ENCODE data around the gene ADPRS.

ADPRS gene

DNA sequence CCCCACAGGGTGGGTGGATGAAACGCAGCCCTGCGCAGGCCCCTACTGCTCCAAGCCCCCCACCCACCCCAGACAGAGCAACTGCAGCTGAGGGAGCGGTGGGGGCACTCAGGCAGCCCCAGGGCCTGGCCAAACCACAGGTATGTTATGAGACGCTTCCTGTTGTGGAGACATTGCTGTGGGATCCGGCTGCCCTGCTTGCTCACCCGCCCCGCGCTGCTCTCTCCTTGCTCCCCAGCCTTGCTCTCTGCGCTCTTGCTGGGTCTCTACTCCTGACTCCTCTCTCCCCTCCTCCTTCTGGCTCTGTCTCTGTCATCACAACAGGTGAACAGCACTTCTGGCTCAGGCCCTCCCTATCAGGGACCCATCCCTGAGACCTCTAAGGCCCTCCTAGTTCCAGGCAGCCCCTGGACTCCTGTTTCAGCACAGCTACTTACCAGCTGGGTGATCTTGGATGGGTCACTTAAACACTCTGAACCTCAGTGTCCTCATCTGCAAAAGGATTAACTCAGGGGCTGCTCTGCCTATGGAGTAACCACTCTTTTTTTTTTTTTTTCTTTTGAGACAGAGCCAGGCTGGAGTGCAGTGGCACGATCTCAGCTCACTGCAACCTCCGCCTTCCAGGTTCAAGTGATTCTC, 20.5 kb downstream of the ADPRS start:
- peak in 4 of 6 experiments; percentile 29 to 55 (median 50) for DNase-seq

DNA sequence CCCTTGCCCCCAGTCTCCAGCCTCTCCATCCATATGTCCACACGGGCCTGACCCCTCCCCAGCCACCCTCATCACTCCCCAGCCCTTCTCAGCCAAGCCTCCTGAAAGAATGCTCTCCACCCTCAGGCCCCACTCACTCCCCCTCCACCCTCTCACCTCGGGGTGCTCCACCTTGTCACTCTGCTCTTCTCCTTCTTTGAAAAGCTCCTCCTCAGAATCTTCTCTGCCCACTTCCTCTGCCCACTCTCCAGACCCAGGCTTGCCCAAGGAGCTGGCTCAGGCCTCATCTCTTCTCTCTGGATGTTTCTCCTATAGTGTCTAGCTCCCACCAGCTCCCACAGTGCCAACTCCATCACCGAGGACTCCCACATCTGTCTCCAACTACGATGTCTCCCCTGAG, 22.5 kb downstream of the ADPRS start:
- no peak for DNase-seq

DNA sequence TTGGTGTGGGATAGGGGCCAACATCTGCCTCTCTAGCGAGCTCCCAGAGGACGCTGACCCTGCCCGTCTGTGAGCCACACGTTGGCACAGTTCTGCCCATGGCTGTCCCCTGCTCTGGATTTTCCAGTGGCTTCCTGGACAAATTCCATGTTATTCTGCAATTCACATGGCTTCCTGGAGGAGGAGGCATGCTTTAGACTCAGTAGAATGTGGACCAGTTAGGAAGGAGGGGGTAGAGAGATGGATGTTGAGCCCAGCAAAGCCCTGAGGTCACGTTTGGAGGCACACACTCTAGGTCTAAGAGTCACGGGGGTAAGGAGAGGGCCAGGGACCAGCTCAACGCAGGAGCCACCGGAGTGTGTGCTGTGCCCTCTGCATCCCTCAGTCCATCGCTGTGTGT, 24.1 kb downstream of the ADPRS start:
- no peak for DNase-seq

DNA sequence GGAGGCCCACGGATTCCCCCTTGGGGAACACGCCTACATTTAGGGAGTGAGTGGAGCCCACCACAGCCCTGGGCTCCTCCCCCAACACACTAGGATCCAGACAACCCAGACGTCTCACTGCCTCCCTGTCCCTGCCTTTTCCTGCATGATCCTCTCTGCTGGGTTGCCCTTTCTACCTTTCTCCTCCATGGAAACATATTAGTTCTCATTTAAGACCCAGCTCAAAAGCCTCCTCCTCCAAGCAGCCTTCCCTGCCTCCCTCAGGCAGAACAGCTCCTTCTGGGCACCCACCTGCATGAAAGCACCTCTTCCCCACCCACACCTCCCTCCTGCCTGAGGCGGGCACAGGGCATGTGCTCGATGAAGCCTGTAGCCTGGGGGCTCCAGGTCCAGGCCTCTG, 25.7 kb downstream of the ADPRS start:
- DNase-seq, result no peak

DNA sequence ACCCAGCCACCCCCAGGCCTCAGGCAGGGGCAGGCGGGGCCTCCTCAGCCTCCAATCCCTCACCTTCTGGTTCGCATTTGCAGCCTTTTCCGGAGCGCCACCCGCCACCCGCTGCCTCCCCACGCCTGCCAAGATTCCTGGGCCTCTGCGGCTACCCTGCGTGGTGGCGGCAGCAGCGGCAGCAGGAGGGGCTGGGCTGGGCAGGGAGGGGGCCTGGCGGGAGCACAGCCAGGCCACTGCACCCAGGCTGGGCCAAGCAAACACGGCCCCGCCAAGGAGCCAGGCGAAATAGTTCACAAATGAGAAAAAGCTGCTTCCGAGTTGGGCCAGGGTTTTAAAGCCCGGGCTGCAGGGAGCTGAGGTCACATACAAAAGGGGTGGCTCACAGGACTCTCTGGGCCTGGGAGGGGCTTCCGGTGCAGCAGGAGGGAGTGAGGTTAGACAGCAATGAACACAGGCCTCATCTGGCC, 26.5 kb downstream of the ADPRS start:
- no peak for DNase-seq

DNA sequence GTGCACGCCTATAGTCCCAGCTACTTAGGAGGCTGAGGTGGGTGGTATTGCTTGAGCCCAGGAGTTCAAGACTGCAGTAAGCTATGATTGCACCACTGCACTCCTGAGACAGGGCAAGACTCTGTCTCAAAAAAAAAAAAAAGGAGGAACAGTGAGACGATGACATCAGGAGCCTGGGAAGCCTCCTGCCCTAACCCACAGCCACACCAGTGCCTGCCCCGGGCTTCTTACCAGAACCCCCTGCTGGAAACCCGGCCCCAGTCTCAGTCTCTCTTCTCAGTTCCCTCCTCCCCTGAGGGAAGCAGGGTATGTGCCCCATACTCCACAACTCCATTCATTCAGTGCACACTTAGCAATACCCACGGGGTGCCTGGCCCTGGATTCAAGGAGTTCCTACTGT, 27.2 kb downstream of the ADPRS start:
- DNase-seq, result no peak

DNA sequence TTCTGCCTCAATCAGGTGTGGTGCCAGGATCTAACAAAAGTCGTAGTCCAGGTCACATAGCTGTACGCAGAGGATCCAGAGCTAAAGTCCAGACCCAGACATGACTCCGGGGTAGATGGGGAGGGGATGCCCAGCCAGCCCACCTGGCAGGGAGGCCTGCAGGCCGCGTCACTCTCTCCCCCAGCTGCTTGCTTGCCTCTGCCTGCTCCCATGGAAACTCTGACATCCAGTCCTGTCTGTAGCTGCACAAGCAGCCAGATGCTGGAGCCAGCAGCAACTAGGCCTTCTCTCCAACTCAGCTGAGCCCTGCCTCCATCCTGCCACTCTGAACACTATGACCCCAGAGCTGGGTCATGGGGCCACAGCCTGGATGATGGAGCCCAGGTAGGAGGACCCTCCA, 28.2 kb downstream of the ADPRS start:
- DNase-seq, result no peak

DNA sequence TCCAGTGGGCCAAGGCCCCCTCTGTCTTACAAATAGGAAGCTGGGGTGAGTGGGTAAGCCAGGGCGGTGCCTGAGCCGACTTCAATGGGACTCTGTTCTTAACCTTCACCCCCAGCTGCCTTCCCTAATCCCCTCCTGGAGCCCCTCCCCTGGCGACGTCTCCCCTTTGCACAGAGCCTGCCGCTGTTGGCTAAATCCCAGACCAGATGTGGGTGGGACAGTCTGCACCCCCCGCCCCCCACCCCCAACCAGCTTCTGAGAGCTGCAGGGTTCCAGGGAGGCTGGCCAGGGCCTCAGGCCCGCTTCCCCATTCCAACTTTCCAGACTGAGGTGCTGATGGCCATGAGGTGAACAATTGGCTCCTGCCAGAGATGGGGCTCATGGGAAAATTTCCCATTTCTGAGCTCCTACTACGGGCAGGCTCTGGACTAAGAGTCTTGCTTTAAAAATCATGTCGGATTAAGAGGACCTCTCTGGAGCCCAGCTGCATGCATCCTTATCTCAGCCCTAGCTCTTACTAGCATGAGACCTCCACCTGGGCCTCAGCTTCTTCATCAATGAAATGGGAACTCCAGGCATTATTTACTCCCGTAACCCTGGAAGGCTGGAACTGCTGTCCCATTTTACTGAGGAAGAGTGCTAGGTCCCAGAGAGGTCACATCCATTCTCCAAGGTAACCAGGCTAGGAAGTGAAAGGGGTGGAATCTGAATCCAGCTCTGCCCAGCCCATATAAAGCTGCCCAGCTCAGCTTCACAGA, 29.9 kb downstream of the ADPRS start:
- no peak for DNase-seq

DNA sequence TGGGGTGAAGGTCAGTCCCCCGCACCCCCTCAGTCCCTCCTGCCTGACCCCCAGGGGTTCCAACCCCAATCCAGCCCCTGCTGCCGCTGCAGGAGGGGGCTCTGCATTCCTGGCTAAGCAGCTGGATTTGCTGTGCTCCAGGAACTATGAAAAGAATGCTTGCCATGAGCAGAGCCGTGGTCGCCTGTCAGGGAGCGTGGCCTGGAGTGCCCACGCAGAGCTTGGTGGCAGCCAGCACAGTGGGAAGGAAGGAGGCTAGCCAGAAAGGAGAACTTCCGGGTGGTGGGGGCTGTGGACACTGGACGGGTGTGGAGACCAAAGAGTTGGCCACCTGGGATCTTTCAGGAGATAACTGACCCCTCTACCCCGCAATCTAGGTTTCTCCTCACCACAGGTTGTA, 30.8 kb downstream of the ADPRS start:
- DNase-seq, result no peak

DNA sequence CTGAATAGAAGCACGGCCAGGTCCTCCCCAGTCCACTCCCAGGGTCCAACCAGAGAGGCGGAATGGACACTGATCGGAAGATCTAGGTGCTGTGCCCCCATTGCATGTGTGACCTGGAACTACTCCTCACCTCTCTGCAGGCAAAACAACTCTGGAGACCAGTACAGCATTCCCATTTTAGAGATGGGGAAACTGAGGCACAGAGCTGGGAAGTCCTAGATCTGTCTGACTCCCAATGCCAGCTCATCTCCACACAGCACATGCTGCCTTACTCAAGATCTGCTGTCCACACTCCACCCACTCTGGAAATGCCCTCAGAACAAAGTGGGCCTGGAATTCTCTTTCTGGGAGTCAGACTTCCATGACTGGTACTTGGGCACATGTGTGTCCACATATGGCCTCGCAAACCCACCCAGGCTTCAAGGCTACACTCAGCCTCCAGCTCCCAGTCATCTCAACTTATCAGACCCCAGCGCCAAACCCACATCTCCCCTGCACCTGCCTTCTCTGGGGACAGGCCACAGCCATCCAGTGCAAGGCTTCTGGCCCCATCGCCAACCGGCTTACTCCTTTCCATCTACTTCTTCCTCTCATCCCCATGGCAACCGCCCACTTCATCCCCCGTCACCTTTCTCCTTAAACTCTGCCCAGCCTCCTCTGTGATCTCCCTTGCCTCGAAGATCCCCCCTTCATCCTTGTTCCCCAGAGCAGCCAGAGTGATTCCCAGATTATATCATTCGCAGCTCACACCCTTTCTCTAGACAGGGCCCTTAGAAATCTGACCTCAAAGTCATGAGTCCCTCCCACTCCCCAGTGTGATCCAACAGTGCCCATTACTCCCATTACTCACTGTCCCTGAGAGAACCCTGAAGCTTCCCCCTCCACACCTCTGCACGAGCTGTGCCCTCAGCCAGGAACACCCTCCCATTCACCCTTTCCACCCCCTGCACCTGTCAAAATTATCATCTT, 33.7 kb downstream of the ADPRS start:
- DNase-seq, result no peak

DNA sequence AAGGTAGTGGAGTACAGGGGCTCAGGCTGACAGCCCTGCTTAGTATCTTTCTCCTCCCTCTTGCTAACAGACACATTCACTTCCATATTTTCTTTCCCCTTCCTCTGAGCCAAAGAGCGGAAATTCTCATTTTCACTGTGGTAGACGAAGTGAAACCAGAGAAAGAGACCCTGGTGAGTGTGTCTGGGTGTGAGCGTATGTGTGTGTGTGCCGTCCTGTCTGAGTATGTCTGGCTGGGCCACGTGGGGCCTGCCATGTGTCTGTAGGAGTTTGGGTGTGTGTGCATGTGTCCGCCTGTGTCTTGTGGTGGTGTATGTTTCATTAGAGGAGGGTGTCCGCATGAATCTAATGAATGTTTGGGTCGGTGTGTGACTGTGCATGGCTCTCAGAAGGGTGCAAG, 34.7 kb downstream of the ADPRS start:
- DNase-seq, result no peak

DNA sequence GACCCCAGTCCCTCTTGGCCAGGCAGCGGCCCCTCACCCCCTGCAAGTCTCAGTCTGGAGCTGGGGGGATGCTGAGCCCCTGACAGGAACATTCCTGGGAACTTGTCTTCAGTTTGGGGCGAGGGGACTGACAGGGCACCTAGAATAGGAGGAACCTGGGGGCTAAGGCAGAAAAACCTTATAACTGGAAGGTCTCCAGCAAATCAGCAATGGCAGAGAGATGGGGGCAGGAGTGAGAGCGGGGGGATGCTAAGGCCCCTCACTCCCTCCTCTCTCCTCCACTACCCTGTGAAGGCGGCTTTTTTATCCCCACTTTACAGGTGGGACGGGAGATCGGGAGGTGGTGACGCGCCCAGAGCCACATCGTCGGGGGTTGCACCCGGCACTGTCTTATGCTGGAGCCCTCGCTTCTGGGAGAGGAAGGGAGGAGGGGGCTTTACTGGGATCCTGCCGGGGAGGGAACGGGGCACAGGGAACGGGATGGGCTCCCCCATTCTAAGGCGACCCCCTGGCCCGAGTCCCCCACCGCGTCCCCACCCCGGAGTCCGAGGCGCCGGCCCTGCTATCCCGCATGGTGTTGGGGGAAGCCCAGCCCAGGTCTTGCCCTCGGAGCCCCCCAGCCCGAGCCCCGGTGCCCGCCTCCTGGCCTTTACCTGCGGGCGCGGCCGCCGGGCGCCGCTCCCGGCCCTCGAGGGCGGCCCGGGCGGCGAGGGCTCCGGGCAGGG, 35.9 kb downstream of the ADPRS start:
- no peak for DNase-seq

DNA sequence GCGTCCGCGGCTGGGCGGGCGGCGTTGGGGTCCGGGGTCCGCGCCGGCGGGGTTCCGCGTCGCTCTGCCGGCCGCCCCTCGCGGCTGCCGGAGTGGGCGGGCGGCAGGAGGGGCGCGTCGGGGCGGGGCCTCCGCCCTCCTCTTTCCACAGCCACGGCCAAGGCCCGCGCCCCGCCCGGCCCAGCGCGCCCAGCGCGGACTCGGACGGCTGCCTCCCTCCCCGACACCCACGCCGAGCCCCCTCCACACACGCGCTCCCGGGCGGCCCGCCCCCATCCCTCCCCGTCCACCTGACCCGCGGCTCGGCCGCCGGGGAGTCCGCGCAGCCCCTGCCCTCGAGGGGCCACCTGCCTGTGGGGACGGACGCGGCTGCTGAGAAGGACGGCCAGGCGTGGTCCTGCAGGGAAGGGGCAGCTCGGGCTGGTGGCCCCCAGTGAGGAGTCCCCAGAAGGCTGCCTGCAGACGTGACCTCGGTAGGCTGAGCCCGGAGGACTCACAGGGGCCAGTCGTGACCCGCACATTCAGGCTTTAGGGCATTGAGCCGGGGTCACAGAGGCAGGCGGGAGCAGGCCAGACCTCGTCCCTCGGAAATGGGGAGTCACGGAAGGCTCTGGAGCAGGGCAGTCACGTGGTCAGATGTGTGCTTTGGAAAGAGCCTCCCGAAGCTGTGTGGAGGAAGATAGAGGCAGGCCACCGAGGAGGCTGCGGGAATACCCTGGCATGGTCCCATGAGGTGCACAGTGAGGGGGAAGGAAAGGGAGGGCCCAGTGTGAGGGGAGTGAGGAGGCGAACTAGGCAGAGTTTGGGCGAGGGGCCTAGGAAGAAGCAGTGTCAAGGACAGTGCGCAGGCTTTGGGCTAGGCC, 36.7 kb downstream of the ADPRS start, which contains the start of gene COL8A2:
TSS of gene COL8A2 (minus strand) at position 94 of the 863 bp plus-strand sequence. CDS start 24,980 bp downstream, outside the sequence.
- peak in 1 of 6 experiments; percentile 3 for DNase-seq

DNA sequence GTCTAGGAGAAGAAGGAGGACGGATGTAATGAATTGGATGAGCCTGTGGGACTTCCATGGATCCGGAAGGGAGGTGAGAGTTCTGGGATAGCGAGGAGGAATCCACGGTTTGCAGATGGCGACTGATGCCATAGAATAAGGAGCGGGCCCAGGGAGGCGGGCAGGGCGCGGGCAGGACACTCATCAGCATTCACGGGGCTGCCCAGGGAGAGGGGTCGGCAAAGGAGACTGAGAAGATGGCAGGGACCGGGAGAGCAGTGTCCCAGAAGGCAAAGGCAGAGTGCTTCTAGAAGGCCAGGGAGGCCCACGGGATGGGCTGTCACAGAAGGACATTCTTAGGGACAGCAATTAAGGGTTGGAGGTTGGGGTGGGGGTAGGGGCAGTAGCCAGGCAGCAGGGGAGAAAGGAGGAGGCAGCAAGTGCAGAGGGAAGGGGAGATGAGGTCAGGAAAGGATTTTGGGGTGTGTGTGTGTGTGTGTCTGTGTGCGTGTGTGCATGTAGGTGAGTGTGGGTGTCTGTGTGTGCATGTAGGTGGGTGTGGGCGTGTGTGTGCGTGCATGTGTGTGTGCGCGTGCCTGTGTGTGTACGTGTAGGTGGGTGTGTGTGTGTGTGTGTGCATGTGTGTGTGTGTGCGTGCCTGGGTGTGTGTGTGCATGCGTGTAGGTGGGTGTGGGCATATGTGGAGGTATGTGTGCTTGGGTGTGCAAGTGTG, 37.5 kb downstream of the ADPRS start:
- no peak for DNase-seq

DNA sequence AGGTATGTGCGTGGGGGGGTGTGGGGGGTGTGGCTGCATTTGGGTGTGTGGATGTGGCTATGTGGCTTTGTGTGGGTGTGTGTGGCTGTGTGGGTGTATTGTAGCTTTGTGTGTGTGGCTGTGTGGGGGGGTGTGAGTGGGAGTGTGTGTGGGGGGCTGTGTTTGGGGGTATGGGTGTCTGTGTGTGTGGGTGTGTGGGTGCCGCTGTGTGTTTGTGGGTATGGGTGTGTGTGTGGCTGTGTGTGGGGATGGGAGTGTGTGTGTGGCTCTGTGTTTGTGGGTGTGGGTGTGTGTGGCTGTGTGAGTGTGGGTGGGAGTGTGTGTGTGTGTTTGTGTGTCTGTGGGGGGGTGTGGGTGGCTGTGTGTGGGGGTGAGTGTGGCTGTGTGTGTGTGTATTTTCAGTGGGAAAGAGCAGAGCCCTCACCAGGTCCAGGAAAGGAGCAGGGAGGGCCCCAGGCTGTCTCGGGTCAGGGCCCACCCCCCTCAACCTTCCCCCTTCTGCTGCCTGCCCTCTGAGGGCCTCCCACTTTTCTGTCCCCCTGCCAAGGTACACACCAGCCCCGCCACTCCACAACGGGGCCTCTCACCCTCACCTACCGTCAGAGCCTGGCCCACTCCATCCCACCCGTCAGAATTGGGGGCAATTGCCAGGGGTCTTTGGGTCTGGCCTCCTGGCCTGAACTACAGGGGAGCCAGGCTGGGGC, 38.3 kb downstream of the ADPRS start:
- no peak for DNase-seq

DNA sequence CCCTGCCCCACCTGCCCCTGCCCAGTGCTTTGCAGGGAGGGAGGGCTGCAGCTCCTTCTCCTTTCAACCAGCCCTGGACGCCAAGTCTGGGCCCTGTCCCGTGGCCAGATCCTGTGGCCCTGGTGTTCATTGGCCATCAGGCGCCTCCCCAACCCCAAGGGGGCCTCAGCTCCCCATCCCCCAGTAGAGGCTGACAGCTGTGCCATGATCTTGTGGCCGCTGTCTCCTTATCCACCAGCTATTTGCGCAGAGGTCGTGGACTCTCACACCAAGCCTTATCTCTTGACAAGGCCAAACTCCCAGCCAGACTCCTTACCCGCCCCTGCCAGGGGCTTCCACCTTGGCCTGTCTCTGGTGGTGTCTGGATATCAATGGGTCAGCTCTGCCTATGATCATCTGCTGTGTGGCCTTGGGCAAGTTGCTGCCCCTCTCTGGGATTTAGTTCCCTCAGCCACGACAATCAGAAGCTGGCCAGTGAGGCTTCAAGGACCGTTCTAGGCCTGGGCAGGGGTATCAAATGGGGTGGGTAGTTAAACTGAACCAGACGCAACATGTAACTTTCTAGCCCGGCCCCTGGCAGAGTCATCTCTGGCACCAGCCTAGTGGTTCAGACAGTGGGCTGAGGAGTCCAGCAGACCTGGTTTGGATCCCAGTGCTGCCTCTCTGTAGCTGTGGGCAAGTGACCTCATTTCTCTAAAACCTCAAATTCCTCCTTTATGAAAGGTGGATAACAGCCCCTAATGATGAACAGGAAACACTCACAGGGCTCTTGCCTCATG, 39.6 kb downstream of the ADPRS start:
- no peak for DNase-seq

DNA sequence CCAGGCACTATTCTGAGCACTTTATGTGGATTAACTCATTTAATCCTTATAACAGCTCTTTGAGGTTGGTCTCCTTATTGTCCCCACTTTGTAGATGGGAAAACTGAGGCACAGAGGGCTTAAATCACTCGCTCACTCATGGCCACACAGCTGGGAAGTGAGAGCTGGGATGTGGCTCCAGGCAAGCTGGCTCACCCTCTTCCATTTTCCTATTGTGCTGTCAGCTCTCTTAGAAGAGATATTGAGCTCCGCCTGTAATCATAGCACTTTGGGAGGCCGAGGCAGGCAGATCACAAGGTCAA, 40.2 kb downstream of the ADPRS start:
- no peak for DNase-seq

DNA sequence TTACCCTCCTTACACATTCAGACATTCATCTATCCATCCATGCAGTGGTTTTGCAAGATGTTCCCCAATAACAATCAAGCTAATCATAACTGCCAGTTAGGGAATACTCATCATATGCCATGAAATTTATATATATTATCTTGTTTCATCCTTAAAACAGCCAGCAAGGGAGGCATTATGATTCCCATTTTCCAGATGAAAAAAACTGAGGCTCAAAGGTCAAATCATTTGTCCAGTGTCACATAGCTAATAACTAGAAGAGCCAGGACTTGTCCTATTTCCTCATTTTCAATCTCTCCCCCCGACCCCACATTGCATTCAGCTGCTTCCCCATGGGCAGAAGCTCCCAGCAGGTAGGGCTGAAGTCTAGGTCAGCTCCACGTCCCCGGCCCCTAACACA, 43.3 kb downstream of the ADPRS start:
- no peak for DNase-seq

DNA sequence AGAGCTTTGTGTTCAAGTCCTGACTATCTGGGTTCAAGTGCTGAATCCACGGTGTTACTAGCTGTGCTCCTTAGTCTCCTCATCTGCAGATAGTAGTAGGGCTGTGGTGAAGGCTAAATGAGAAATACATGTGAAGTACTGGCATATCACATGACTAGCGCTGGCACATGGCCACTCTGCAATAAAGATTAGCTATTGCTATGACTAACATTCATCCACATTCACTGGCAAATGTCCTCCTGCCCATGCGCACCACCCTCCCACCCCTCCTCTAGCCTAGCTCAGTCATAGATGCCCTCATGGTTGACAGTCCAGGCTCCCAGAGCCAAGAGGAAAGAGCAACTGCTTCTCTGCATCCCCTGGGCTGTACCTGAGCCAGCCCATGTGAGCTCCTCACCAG, 44.8 kb downstream of the ADPRS start:
- no peak for DNase-seq

DNA sequence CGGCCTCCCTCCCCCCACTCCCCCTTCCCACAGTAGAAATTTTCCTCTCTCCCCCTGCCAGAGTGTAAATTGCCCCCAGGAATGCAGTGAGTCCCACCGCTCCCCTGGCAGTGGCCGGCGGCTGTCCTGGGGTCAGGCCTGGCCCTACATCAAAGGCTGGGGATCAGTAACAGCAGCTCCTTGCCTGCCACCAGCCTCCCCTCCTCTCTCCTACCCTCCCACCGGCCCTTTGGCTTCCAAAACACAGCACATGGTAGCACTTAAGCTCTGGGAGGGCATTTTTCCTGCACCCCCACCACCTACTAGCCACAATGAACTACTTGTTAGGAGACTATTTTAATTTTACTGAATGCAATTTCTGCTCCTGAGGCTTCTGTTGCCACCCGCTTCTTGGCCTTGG, 45.3 kb downstream of the ADPRS start:
- no peak for DNase-seq
